CD14-positive monocyte (primary cell): ENCODE measurements around the gene ZNF599. TPM values are rescaled to one million over a fixed set of nuclear protein-coding genes. Genes with fewer than 3 reads are reported as not detected.

Source experiments
- DNase-seq, 3 donors: peaks; one replicate each; pipeline ENCODE4 v3.0.0-alpha.2; 2011 to 2022
- H2AFZ ChIP-seq: 2 replicates; pipeline ENCODE4 v1.6.0; 2012; ENCODE audit warnings: mild to moderate bottlenecking, low read depth, low read length, inconsistent platforms; ENCODE audit not compliant: insufficient read depth, poor library complexity, severe bottlenecking
- H3K27ac ChIP-seq, 2 donors: 1 replicate in 1 of 2; 2 replicates in 1 of 2; pipeline ENCODE4 v1.5.1; 2012 to 2013; ENCODE audit warnings: low read length in 2 of 2, control low read depth in 1 of 2, inconsistent platforms in 1 of 2, low read depth in 1 of 2, mild to moderate bottlenecking in 1 of 2
- H3K27me3 ChIP-seq, 2 donors: one replicate each; pipeline versions ENCODE4 v1.6.0 to v1.6.1; 2011 to 2013; ENCODE audit warnings: low read length in 2 of 2; ENCODE audit not compliant: control insufficient read depth in 2 of 2, insufficient read depth in 2 of 2
- H3K36me3 ChIP-seq, 2 donors: replicated peaks in 1 of 2; 1 replicate in 1 of 2; 2 replicates in 1 of 2; pipeline versions ENCODE4 v1.5.1 to v1.6.1; 2012 to 2013; ENCODE audit warnings: low read length in 2 of 2, control low read depth in 1 of 2, inconsistent platforms in 1 of 2, mild to moderate bottlenecking in 1 of 2; ENCODE audit not compliant: insufficient read depth in 2 of 2, control insufficient read depth in 1 of 2
- H3K4me1 ChIP-seq, 2 donors: 1 replicate in 1 of 2; 2 replicates in 1 of 2; pipeline versions ENCODE4 v1.5.1 to v1.6.1; 2012 to 2013; ENCODE audit warnings: low read length in 2 of 2, control low read depth in 1 of 2, inconsistent platforms in 1 of 2, mild to moderate bottlenecking in 1 of 2, moderate library complexity in 1 of 2; ENCODE audit not compliant: insufficient read depth in 2 of 2, control insufficient read depth in 1 of 2
- H3K4me2 ChIP-seq: replicated peaks from 2 replicates; pipeline ENCODE3; 2012; ENCODE audit warnings: low read length, moderate library complexity, mild to moderate bottlenecking; ENCODE audit not compliant: poor library complexity, severe bottlenecking; ENCODE audit errors: extremely low read depth
- H3K4me3 ChIP-seq, 3 experiments: fragments of 200-600 bp in 1 of 3; sonication (generic) in 1 of 3; replicated peaks in 1 of 3; 1 replicate in 2 of 3; 2 replicates in 1 of 3; pipeline ENCODE4 v1.5.1; 2011 to 2013; ENCODE audit warnings: low read length in 3 of 3, mild to moderate bottlenecking in 3 of 3, control low read depth in 2 of 3, low read depth in 2 of 3, inconsistent platforms in 1 of 3, moderate library complexity in 1 of 3
- H3K79me2 ChIP-seq: 2 replicates; pipeline ENCODE4 v1.6.0; 2012; ENCODE audit warnings: mild to moderate bottlenecking, control low read depth, inconsistent platforms, low read length, moderate library complexity; ENCODE audit not compliant: insufficient read depth
- H3K9ac ChIP-seq: 2 replicates; pipeline ENCODE4 v1.6.0; 2017; ENCODE audit warnings: low read length, mild to moderate bottlenecking; ENCODE audit not compliant: insufficient read depth, poor library complexity, severe bottlenecking
- H3K9me3 ChIP-seq, 2 donors: replicated peaks in 1 of 2; 1 replicate in 1 of 2; 2 replicates in 1 of 2; pipeline versions ENCODE4 v1.5.1 to v1.6.1; 2012 to 2013; ENCODE audit warnings: low read length in 2 of 2, control low read depth in 1 of 2; ENCODE audit not compliant: control insufficient read depth in 1 of 2, insufficient read depth in 1 of 2
- H4K20me1 ChIP-seq: 2 replicates; pipeline ENCODE4 v1.6.0; 2012; ENCODE audit warnings: mild to moderate bottlenecking, low read length, control low read depth, moderate library complexity; ENCODE audit not compliant: insufficient read depth
- H3K27ac Mint-ChIP-seq, 7 donors: one replicate each; pipeline ENCODE4 v1.8.0; 2020; ENCODE audit warnings: mild to moderate bottlenecking in 7 of 7, mixed read lengths in 7 of 7, moderate library complexity in 6 of 7, inconsistent platforms in 2 of 7
- H3K27me3 Mint-ChIP-seq, 3 donors: one replicate each; pipeline ENCODE4 v1.8.0; 2021 to 2022; ENCODE audit warnings: low read depth in 3 of 3, mild to moderate bottlenecking in 3 of 3, mixed read lengths in 3 of 3, moderate library complexity in 3 of 3, inconsistent platforms in 1 of 3
- H3K36me3 Mint-ChIP-seq, 2 donors: one replicate each; pipeline ENCODE4 v1.8.0; 2020; ENCODE audit warnings: mixed read lengths in 2 of 2, inconsistent platforms in 1 of 2, mild to moderate bottlenecking in 1 of 2
- H3K4me1 Mint-ChIP-seq: one replicate; pipeline ENCODE4 v1.8.0; 2020; ENCODE audit warnings: mild to moderate bottlenecking, mixed read lengths
- H3K4me3 Mint-ChIP-seq, 2 donors: one replicate each; pipeline ENCODE4 v1.8.0; 2020; ENCODE audit warnings: mild to moderate bottlenecking in 2 of 2, mixed read lengths in 2 of 2, moderate library complexity in 1 of 2
- H3K9me3 Mint-ChIP-seq, 7 donors: one replicate each; pipeline ENCODE4 v1.8.0; 2020 to 2022; ENCODE audit warnings: mixed read lengths in 7 of 7, mild to moderate bottlenecking in 6 of 7, moderate library complexity in 6 of 7, inconsistent platforms in 2 of 7
- WGBS: methylation state at CpG from one replicate; pipeline ENCODE4 v1.1.5; 2013; ENCODE audit warnings: missing lambda C conversion rate; ENCODE audit not compliant: insufficient coverage; 5-methylcytosine and 5-hydroxymethylcytosine counted together
- intact Hi-C, 2 donors: fragments of 100-400 bp; cut with micrococcal nuclease; formaldehyde crosslinking; loops; one replicate each; pipeline versions ENCODE4 v1.15.0 to v1.15.1; 2023
- polyA plus RNA-seq, 3 donors: library from polyadenylated mRNA; depleted of rRNA in 1 of 3; unstranded in 2 of 3; stranded (reverse) in 1 of 3; fragments of 300-500 nt in 2 of 3; fragments of >200 nt in 1 of 3; fragmentation: Illumina TruSeq in 2 of 3; gene quantifications; 1 replicate in 2 of 3; 2 replicates in 1 of 3; pipeline ENCODE4 v1.2.3, GENCODE V29; 2012 to 2021
- TF ChIP-seq, protein P1 (sequence below): fragments of 200-600 bp; IDR thresholded peaks from one replicate; pipeline ENCODE4 v1.8.0; 2022; ENCODE audit warnings: antibody characterized with exemption, mild to moderate bottlenecking

The ZNF599 gene
- polyA plus RNA-seq, 3 donors: 0.85 to 0.99 (median 0.91) TPM

DNA sequence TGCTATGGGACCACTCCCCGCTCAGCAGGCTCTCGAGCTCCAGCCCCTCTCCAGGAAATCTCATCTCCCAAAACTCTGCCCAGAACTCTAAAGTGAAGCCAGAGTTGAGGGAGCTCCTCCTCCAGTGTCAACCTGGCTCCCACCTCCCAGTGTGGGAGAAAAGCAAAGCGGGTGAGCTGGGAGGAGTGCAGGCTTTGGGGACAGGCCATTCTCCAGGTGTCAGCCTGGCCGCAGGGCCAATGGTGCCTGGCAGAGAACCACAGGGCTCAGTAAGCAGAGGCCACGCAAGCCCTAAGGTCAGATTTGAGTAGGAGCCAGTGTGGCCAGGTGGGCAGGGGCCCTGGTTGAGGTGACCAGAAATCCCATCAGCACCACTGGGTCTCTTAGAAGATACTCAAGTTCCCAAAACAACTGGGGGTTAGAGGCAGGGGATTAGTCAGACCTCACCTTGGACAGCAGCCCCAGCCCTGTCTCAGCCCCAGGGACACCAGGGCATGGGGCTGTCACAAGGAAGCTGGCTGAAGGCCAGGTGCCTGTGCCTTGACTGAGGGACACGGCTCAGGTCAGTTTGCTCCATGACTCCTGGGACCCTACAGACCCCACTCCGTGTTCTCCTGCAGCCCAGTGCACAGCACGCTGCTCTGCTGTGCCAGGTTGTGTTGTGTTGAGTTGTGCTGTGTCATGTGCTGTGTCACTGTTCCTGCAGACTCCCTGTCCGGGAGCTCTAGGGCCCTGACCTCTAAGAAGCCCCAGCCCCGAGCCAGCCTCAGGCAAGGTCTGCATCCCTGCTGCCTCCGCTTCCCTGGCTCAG is 41.8 kb downstream of the ZNF599 start:
- Mint-ChIP-seq H3K4me1 (peaks cover 14% of the 10 kb centered on the region), H3K36me3 (peaks cover 12 to 13% of the 10 kb centered on the region in 2 donors), H3K27ac (peak overlapping the region in 1 of 7 donors; percentile 63), H3K9me3 (peaks cover 11 to 41% (median 33%) of the 10 kb centered on the region in 7 donors), H3K27me3 (peaks cover 1 to 4% (median 3%) of the 10 kb centered on the region in 3 donors), H3K4me3 (peak overlapping the region in 1 of 2 donors; percentile 20)
- TF ChIP-seq, protein P1, sequence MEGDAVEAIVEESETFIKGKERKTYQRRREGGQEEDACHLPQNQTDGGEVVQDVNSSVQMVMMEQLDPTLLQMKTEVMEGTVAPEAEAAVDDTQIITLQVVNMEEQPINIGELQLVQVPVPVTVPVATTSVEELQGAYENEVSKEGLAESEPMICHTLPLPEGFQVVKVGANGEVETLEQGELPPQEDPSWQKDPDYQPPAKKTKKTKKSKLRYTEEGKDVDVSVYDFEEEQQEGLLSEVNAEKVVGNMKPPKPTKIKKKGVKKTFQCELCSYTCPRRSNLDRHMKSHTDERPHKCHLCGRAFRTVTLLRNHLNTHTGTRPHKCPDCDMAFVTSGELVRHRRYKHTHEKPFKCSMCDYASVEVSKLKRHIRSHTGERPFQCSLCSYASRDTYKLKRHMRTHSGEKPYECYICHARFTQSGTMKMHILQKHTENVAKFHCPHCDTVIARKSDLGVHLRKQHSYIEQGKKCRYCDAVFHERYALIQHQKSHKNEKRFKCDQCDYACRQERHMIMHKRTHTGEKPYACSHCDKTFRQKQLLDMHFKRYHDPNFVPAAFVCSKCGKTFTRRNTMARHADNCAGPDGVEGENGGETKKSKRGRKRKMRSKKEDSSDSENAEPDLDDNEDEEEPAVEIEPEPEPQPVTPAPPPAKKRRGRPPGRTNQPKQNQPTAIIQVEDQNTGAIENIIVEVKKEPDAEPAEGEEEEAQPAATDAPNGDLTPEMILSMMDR: no peak
- no peak overlapping the region for H3K27ac ChIP-seq
- no peak overlapping the region for H3K4me2 ChIP-seq
- intact Hi-C loops: loop anchor here (5.0 kb wide), 2 partner anchors 41 to 54 kb away; partner anchors contain the start of genes SCGB2B2 (in 1 of the 2), ZNF302 (in 1 of the 2) and ZNF599 (in 1 of the 2)
- no peaks in the 10 kb centered on the region for H4K20me1 ChIP-seq
- no peak overlapping the region for H2AFZ ChIP-seq
- H3K9me3 ChIP-seq: peaks cover 7 to 20% of the 10 kb centered on the region in 2 donors
- H3K27me3 ChIP-seq: no peaks in the 10 kb centered on the region
- DNase-seq: no peak
- 92% methylated on average over 9 of the region's 11 CpGs for WGBS
- peaks cover 0 to 6% of the 10 kb centered on the region in 2 donors for H3K36me3 ChIP-seq
- peaks cover 16 to 24% of the 10 kb centered on the region in 2 donors for H3K4me1 ChIP-seq
- no peak overlapping the region for H3K9ac ChIP-seq
- H3K4me3 ChIP-seq: no peak overlapping the region
- no peaks in the 10 kb centered on the region for H3K79me2 ChIP-seq

DNA sequence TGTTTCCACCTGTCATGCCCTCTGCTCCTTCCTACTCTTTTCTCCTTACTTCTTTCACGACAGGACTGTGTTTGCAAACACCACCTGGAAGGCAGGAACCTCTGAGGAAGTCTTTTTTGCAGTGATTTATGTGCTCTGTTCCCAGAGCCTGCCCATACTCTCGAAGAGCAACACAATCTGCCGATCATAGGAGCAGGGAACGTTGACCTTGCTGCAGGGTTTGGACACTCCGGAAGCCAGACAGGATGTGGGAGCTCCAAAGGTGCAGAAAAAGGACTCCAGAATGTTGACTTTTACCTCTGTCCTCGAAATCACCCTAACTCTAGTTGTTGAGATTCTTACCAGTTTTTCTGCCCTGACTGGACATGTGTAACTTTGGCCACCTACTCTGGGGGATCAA is 47.6 kb downstream of the ZNF599 start:
- no peak overlapping the region for H3K4me3 Mint-ChIP-seq
- Histone ChIP-seq H3K9ac (no peak overlapping the region), H3K4me2 (no peak overlapping the region), H3K4me1 (no peaks in the 10 kb centered on the region), H3K4me3 (no peak overlapping the region), H3K27ac (no peak overlapping the region), H2AFZ (no peak overlapping the region), H4K20me1 (no peaks in the 10 kb centered on the region), H3K36me3 (no peaks in the 10 kb centered on the region), H3K9me3 (peaks cover 4 to 7% of the 10 kb centered on the region in 2 donors), H3K27me3 (no peaks in the 10 kb centered on the region), H3K79me2 (no peaks in the 10 kb centered on the region)
- peaks cover 8 to 13% (median 9%) of the 10 kb centered on the region in 3 donors for H3K27me3 Mint-ChIP-seq
- 34% methylated on average over 5 of the region's 6 CpGs for WGBS
- no peak overlapping the region for H3K27ac Mint-ChIP-seq
- H3K9me3 Mint-ChIP-seq: peaks cover 6 to 37% (median 21%) of the 10 kb centered on the region in 7 donors
- TF ChIP-seq, protein P1: no peak
- DNase-seq: no peak
- no peaks in the 10 kb centered on the region for H3K36me3 Mint-ChIP-seq
- intact Hi-C loops: no loop called here
- H3K4me1 Mint-ChIP-seq: no peaks in the 10 kb centered on the region
